HG03066 (cell line): ENCODE measurements around the gene LETM1.

ENCODE experiments used
- ATAC-seq: cut with Tn5 transposase; IDR thresholded peaks from one replicate; pipeline ENCODE4 v1.9.1; 2021; ENCODE audit warnings: low read depth; ENCODE audit not compliant: unreplicated experiment

Gene LETM1

GRCh38 chr4:1808851-1809753, 46.9 kb downstream of the LETM1 start:
- ATAC-seq, result no peak

- no peak for ATAC-seq
These were observed 47.6 kb downstream of the LETM1 start for GRCh38 chr4:1808396-1808795.

- ATAC-seq, result no peak
These were observed 48.6 kb downstream of the LETM1 start for GRCh38 chr4:1807332-1807777.

GRCh38 chr4:1806596-1807331, 49.2 kb downstream of the LETM1 start:
- ATAC-seq, result no peak

GRCh38 chr4:1806223-1806564, 49.8 kb downstream of the LETM1 start:
- ATAC-seq, result no peak

- no peak for ATAC-seq
These were observed 50.3 kb downstream of the LETM1 start for GRCh38 chr4:1805493-1806222.

- no peak for ATAC-seq
These were observed 51.1 kb downstream of the LETM1 start for GRCh38 chr4:1804638-1805492.

GRCh38 chr4:1803523-1804423, 52.2 kb downstream of the LETM1 start:
- no peak for ATAC-seq

- no peak for ATAC-seq
These were observed 53.0 kb downstream of the LETM1 start for GRCh38 chr4:1802720-1803522.

- ATAC-seq, result no peak
These were observed 53.7 kb downstream of the LETM1 start for GRCh38 chr4:1802151-1802715.

- ATAC-seq, result no peak
These were observed 54.5 kb downstream of the LETM1 start for GRCh38 chr4:1801286-1801958.

- ATAC-seq, result no peak
These were observed 55.2 kb downstream of the LETM1 start for GRCh38 chr4:1800805-1801204.

GRCh38 chr4:1799387-1800375, 56.3 kb downstream of the LETM1 start:
- ATAC-seq, result no peak

- ATAC-seq, result no peak
These were observed 57.2 kb downstream of the LETM1 start for GRCh38 chr4:1798580-1799386.

GRCh38 chr4:1797861-1798579, 57.9 kb downstream of the LETM1 start:
- no peak for ATAC-seq
